HCT116 (cell line): Measurements from ENCODE around the gene MLLT6. TPM values are rescaled to one million over a fixed set of nuclear protein-coding genes. Genes with fewer than 3 reads are reported as not detected.
A peak's percentile ranks its signal among the peaks of the same experiment; 100 is the strongest.

Experiments used
- ATAC-seq: fragments of 200-7000 bp; cut with Tn5 transposase; 2 replicates; pipeline ENCODE4 v1.9.1; 2020; ENCODE audit warnings: mild to moderate bottlenecking, moderate library complexity
- BruUV-seq: library from RNA; stranded (reverse); fragments of 400-500 nt; replicated peaks from 2 replicates; lab custom pipeline; 2021; lab: Mats Ljungman, UMichigan
- CTCF ChIA-PET: fragments of 300-600 bp; sonication (Branson Sonifier 250); formaldehyde crosslinking; loops from one replicate; lab custom pipeline; 2021; ENCODE audit warnings: antibody characterized with exemption; lab: Charles Lee
- POLR2A ChIA-PET: fragments of 300-600, 350-600 bp; sonication (Branson Sonifier 250); formaldehyde crosslinking; loops from one replicate; lab custom pipeline; 2021; ENCODE audit warnings: antibody characterized with exemption; lab: Charles Lee
- RAD21 ChIA-PET, 2 experiments: fragments of 300-600 bp; sonication (Branson Sonifier 250); formaldehyde crosslinking; loops; one replicate each; lab custom pipeline; 2023; ENCODE audit warnings: low total read pairs in 2 of 2; ENCODE audit not compliant: uncharacterized antibody in 2 of 2, unreplicated experiment in 2 of 2, low non-redundant PET in 1 of 2; lab: Charles Lee
- DNase-seq: peaks from one replicate; pipeline ENCODE4 v3.0.0-alpha.2; 2010; ENCODE audit warnings: low read depth, low spot score
- H2AFZ ChIP-seq: fragments of 200-600 bp; shearing (Covaris generic), sonication (generic); 2 replicates; pipeline ENCODE4 v1.6.1; 2017; ENCODE audit warnings: low read depth, mixed run types, mixed read lengths, antibody characterized with exemption, low read length; ENCODE audit not compliant: poor library complexity, severe bottlenecking
- H3K27ac ChIP-seq: 2 replicates; pipeline ENCODE4 v1.5.1; 2012; ENCODE audit warnings: low read depth, low read length
- H3K27me3 ChIP-seq: fragments of 200-600 bp; sonication (generic); 2 replicates; pipeline ENCODE4 v1.6.1; 2016; ENCODE audit warnings: mixed run types, low read length, mixed read lengths; ENCODE audit not compliant: insufficient read depth
- H3K36me3 ChIP-seq, 2 experiments: fragments of 200-500 bp in 1 of 2; fragments of 200-600 bp in 1 of 2; sonication (Bioruptor generic) in 1 of 2; sonication (generic) in 1 of 2; 2 replicates each; pipeline versions ENCODE4 v1.5.1 to v1.6.1; 2014 to 2016; ENCODE audit warnings: low read length in 2 of 2, inconsistent platforms in 1 of 2, mixed read lengths in 1 of 2, mixed run types in 1 of 2; ENCODE audit not compliant: insufficient read depth in 2 of 2, control insufficient read depth in 1 of 2
- H3K4me1 ChIP-seq, 2 experiments: fragments of 200-600 bp in 1 of 2; sonication (generic) in 1 of 2; 2 replicates each; pipeline versions ENCODE4 v1.5.1 to v1.6.1; 2012 to 2017; ENCODE audit warnings: low read length in 2 of 2, inconsistent platforms in 1 of 2, mild to moderate bottlenecking in 1 of 2, mixed read lengths in 1 of 2, mixed run types in 1 of 2, moderate library complexity in 1 of 2; ENCODE audit not compliant: insufficient read depth in 2 of 2, control insufficient read depth in 1 of 2
- H3K4me2 ChIP-seq: fragments of 200-600 bp; sonication (generic); 2 replicates; pipeline ENCODE4 v1.6.1; 2017; ENCODE audit warnings: mixed run types, low read length, mixed read lengths
- H3K4me3 ChIP-seq, 2 experiments: fragments of 200-600 bp in 1 of 2; sonication (generic) in 1 of 2; replicated peaks in 1 of 2; 2 replicates each; pipeline ENCODE4 v1.5.1; 2011 to 2016; ENCODE audit warnings: low read length in 2 of 2, control low read depth in 1 of 2, low read depth in 1 of 2, mild to moderate bottlenecking in 1 of 2, mixed read lengths in 1 of 2, mixed run types in 1 of 2
- H3K79me2 ChIP-seq: fragments of 200-600 bp; sonication (generic); 2 replicates; pipeline ENCODE4 v1.6.1; 2017; ENCODE audit warnings: mild to moderate bottlenecking, mixed run types, low read length, moderate library complexity, mixed read lengths; ENCODE audit not compliant: insufficient read depth
- H3K9ac ChIP-seq: fragments of 200-600 bp; sonication (generic); 2 replicates; pipeline ENCODE4 v1.6.1; 2016; ENCODE audit warnings: low read length, mixed read lengths
- H3K9me2 ChIP-seq: fragments of 200-600 bp; sonication (generic), shearing (Covaris generic); 2 replicates; pipeline ENCODE4 v1.6.1; 2017; ENCODE audit warnings: mixed run types, mild to moderate bottlenecking, moderate library complexity; ENCODE audit not compliant: insufficient read depth
- H3K9me3 ChIP-seq, 2 experiments: fragments of 200-500 bp in 1 of 2; fragments of 200-600 bp in 1 of 2; sonication (Bioruptor generic) in 1 of 2; sonication (generic) in 1 of 2; 2 replicates each; pipeline ENCODE4 v1.6.1; 2014 to 2017; ENCODE audit warnings: low read length in 2 of 2, mixed read lengths in 2 of 2, inconsistent platforms in 1 of 2, low read depth in 1 of 2, mild to moderate bottlenecking in 1 of 2, mixed run types in 1 of 2, moderate library complexity in 1 of 2; ENCODE audit not compliant: control insufficient read depth in 1 of 2, insufficient read depth in 1 of 2
- H4K20me1 ChIP-seq: fragments of 200-600 bp; sonication (generic), shearing (Covaris generic); 2 replicates; pipeline ENCODE4 v1.6.1; 2017; ENCODE audit warnings: mixed run types, mild to moderate bottlenecking, moderate library complexity; ENCODE audit not compliant: insufficient read depth
- CBX3 ChIP-seq: IDR thresholded peaks from 2 replicates; pipeline ENCODE4 v1.6.1; 2012; ENCODE audit warnings: low read depth
- EZH2 ChIP-seq: fragments of 200-600 bp; sonication (generic); IDR thresholded peaks from 2 replicates; pipeline ENCODE4 v1.6.1; 2017; ENCODE audit warnings: antibody characterized with exemption, mixed run types
- JUND ChIP-seq: IDR thresholded peaks from 2 replicates; pipeline ENCODE4 v1.6.1; 2012
- RAD21 ChIP-seq: IDR thresholded peaks from 2 replicates; pipeline ENCODE4 v1.6.1; 2012; ENCODE audit warnings: low read depth, mild to moderate bottlenecking
- REST ChIP-seq: IDR thresholded peaks from 2 replicates; pipeline ENCODE4 v1.6.1; 2012; ENCODE audit warnings: low read depth
- SP1 ChIP-seq: IDR thresholded peaks from 2 replicates; pipeline ENCODE4 v1.6.1; 2012; ENCODE audit warnings: low read depth
- ZNF274 ChIP-seq: fragments of 200-500 bp; sonication (Bioruptor generic); IDR thresholded peaks from 2 replicates; pipeline ENCODE4 v1.6.1; 2014; ENCODE audit warnings: mild to moderate bottlenecking, low read depth, low read length, inconsistent platforms
- intact Hi-C: fragments of 100-400 bp; cut with micrococcal nuclease; formaldehyde crosslinking; loops from 2 replicates; pipeline ENCODE4 v1.10.0; 2022
- total RNA-seq: library from RNA; stranded (reverse); gene quantifications from one replicate; pipeline ENCODE4 v1.2.1, GENCODE V29; 2021; ENCODE audit not compliant: unreplicated experiment
- TF ChIP-seq, protein P1 (sequence below): IDR thresholded peaks from 2 replicates; pipeline ENCODE4 v1.6.1; 2012
- TF ChIP-seq, protein P2 (sequence below): IDR thresholded peaks from 2 replicates; pipeline ENCODE4 v1.6.1; 2011; ENCODE audit warnings: mild to moderate bottlenecking, low read length, moderate library complexity; ENCODE audit not compliant: insufficient replicate concordance; ENCODE audit errors: extremely low read depth

The MLLT6 gene
- total RNA-seq, 1 experiment from 2014 or later: 110 TPM

- TF ChIP-seq SP1 (no peak), ZNF274 (no peak), EZH2 (no peak), CBX3 (no peak), RAD21 (no peak), JUND (no peak), REST (no peak)
- TF ChIP-seq, protein P1, sequence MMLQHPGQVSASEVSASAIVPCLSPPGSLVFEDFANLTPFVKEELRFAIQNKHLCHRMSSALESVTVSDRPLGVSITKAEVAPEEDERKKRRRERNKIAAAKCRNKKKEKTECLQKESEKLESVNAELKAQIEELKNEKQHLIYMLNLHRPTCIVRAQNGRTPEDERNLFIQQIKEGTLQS: no peak
- TF ChIP-seq, protein P2, sequence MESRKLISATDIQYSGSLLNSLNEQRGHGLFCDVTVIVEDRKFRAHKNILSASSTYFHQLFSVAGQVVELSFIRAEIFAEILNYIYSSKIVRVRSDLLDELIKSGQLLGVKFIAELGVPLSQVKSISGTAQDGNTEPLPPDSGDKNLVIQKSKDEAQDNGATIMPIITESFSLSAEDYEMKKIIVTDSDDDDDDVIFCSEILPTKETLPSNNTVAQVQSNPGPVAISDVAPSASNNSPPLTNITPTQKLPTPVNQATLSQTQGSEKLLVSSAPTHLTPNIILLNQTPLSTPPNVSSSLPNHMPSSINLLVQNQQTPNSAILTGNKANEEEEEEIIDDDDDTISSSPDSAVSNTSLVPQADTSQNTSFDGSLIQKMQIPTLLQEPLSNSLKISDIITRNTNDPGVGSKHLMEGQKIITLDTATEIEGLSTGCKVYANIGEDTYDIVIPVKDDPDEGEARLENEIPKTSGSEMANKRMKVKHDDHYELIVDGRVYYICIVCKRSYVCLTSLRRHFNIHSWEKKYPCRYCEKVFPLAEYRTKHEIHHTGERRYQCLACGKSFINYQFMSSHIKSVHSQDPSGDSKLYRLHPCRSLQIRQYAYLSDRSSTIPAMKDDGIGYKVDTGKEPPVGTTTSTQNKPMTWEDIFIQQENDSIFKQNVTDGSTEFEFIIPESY: no peak
- POLR2A ChIA-PET: interaction anchor here (1.3 kb wide), 1 partner anchor 10 kb away, joined by 3 read pairs; no protein-coding TSS in a partner anchor
- Histone ChIP-seq H3K79me2 (peaks cover 19% of the 10 kb centered on the region; the same call in 1 of the 2 replicates), H3K4me2 (peak overlapping the region; percentile 93), H4K20me1 (no peaks in the 10 kb centered on the region), H3K27ac (peak overlapping the region; percentile 91; the same call in 1 of the 2 replicates), H3K4me3 (peak overlapping the region; percentile 75 to 77), H3K9ac (peak overlapping the region; percentile 94), H3K27me3 (no peaks in the 10 kb centered on the region; the same call in 1 of the 2 replicates), H3K36me3 (no peaks in the 10 kb centered on the region), H3K9me2 (no peaks in the 10 kb centered on the region), H2AFZ (no peak overlapping the region), H3K9me3 (no peaks in the 10 kb centered on the region), H3K4me1 (peaks cover 24 to 58% of the 10 kb centered on the region in 2 experiments)
- intact Hi-C loops: no loop called here
- RAD21 ChIA-PET: no interaction called here
- no peak for DNase-seq
- CTCF ChIA-PET: no interaction called here
- ATAC-seq: no peak
- no TSS peak for BruUV-seq
These were observed 32.0 kb upstream of the MLLT6 start for GRCh38 chr17:38672788-38673706.
